H1 (cell line): ENCODE results near the gene ELL2. TPM values are rescaled to one million over a fixed set of nuclear protein-coding genes. Genes with fewer than 3 reads are reported as not detected.
A peak's percentile ranks its signal among the peaks of the same experiment; 100 is the strongest.

Experiments used
- CTCF ChIA-PET: fragments of 300-600 bp; sonication (Branson Sonifier 250); formaldehyde crosslinking; loops from one replicate; lab custom pipeline; 2021; ENCODE audit not compliant: partially characterized antibody; lab: Charles Lee
- POLR2A ChIA-PET: fragments of 300-600 bp; sonication (Branson Sonifier 250); formaldehyde crosslinking; loops from one replicate; lab custom pipeline; 2021; ENCODE audit warnings: inconsistent platforms; ENCODE audit not compliant: partially characterized antibody; lab: Charles Lee
- DNase-seq, 2 experiments: peaks; one replicate each; pipeline versions ENCODE4 v3.0.0 to v3.0.0-alpha.2; 2010 to 2022; ENCODE audit warnings: low spot score in 2 of 2, low read depth in 1 of 2, mixed read lengths in 1 of 2
- FAIRE-seq: peaks from 2 replicates; lab custom pipeline; 2011; peaks lifted over from hg19 to GRCh38; lab: Jason Lieb, UNC
- H2AFZ ChIP-seq: 2 replicates; pipeline ENCODE4 v1.8.1; 2012; ENCODE audit warnings: low read length, inconsistent platforms
- H2AK5ac ChIP-seq: 2 replicates; pipeline ENCODE4 v1.6.1; 2013; ENCODE audit warnings: low read depth, low read length
- H2BK120ac ChIP-seq: replicated peaks from 2 replicates; pipeline ENCODE3; 2013; ENCODE audit warnings: low read depth, low read length, inconsistent platforms
- H2BK12ac ChIP-seq: 2 replicates; pipeline ENCODE4 v1.6.1; 2013; ENCODE audit warnings: low read depth, low read length
- H2BK15ac ChIP-seq: 2 replicates; pipeline ENCODE4 v1.6.1; 2013; ENCODE audit warnings: low read length
- H2BK20ac ChIP-seq: 2 replicates; pipeline ENCODE4 v1.6.1; 2013; ENCODE audit warnings: low read length
- H2BK5ac ChIP-seq: 2 replicates; pipeline ENCODE4 v1.6.1; 2013; ENCODE audit warnings: low read depth, low read length
- H3K14ac ChIP-seq: 2 replicates; pipeline ENCODE4 v1.6.1; 2013; ENCODE audit warnings: inconsistent platforms; ENCODE audit not compliant: insufficient read length
- H3K18ac ChIP-seq: 2 replicates; pipeline ENCODE4 v1.6.1; 2013; ENCODE audit warnings: low read length; ENCODE audit errors: extremely low read depth
- H3K23ac ChIP-seq: 2 replicates; pipeline ENCODE4 v1.6.1; 2013; ENCODE audit warnings: inconsistent platforms; ENCODE audit not compliant: insufficient read length
- H3K23me2 ChIP-seq: 2 replicates; pipeline ENCODE4 v1.6.1; 2013; ENCODE audit warnings: low read depth, low read length
- H3K27ac ChIP-seq: 2 replicates; pipeline ENCODE4 v1.6.1; 2011; ENCODE audit warnings: low read depth, low read length, inconsistent platforms
- H3K27me3 ChIP-seq, 4 experiments: replicated peaks in 1 of 4; 1 replicate in 1 of 4; 2 replicates in 3 of 4; pipeline versions ENCODE4 v1.6.1 to v1.8.1; 2011 to 2013; ENCODE audit warnings: low read length in 3 of 4, mild to moderate bottlenecking in 3 of 4, inconsistent platforms in 2 of 4, mixed read lengths in 2 of 4, moderate library complexity in 1 of 4; ENCODE audit not compliant: control insufficient read depth in 3 of 4, insufficient read depth in 3 of 4; ENCODE audit errors: extremely low read depth in 1 of 4
- H3K36me3 ChIP-seq, 4 experiments: 2 replicates each; pipeline versions ENCODE4 v1.6.1 to v1.8.1; 2011 to 2013; ENCODE audit warnings: mild to moderate bottlenecking in 4 of 4, low read length in 3 of 4, moderate library complexity in 2 of 4, control low read depth in 1 of 4, inconsistent platforms in 1 of 4; ENCODE audit not compliant: insufficient read depth in 4 of 4, control insufficient read depth in 2 of 4
- H3K4ac ChIP-seq: replicated peaks from 2 replicates; pipeline ENCODE3; 2013; ENCODE audit warnings: low read length, low read depth, mixed read lengths, inconsistent platforms; ENCODE audit not compliant: insufficient read length
- H3K4me1 ChIP-seq, 4 experiments: replicated peaks in 1 of 4; 1 replicate in 1 of 4; 2 replicates in 3 of 4; pipeline versions ENCODE4 v1.6.1 to v1.8.1; 2011 to 2013; ENCODE audit warnings: low read length in 3 of 4, inconsistent platforms in 2 of 4, mixed read lengths in 1 of 4; ENCODE audit not compliant: insufficient read depth in 4 of 4, control insufficient read depth in 3 of 4
- H3K4me2 ChIP-seq, 2 experiments: 2 replicates each; pipeline versions ENCODE4 v1.6.1 to v1.8.1; 2011 to 2013; ENCODE audit warnings: low read depth in 2 of 2, low read length in 2 of 2, control low read depth in 1 of 2, inconsistent platforms in 1 of 2, mild to moderate bottlenecking in 1 of 2; ENCODE audit not compliant: insufficient read depth in 1 of 2
- H3K4me3 ChIP-seq, 4 experiments: fragments of 200-600, 300-600 bp in 1 of 4; sonication (generic), shearing (Covaris generic), sonication (Bioruptor Twin) in 1 of 4; 2 replicates each; pipeline versions ENCODE4 v1.5.1 to v1.8.1; 2011 to 2016; ENCODE audit warnings: low read length in 4 of 4, low read depth in 3 of 4, control low read depth in 2 of 4, inconsistent platforms in 2 of 4, mild to moderate bottlenecking in 2 of 4, mixed read lengths in 1 of 4, moderate library complexity in 1 of 4; ENCODE audit not compliant: insufficient read depth in 2 of 4; ENCODE audit errors: extremely low read depth in 1 of 4
- H3K56ac ChIP-seq: replicated peaks from 2 replicates; pipeline ENCODE3; 2013; ENCODE audit warnings: low read depth, mild to moderate bottlenecking, mixed read lengths, low read length, inconsistent platforms; ENCODE audit not compliant: insufficient read length
- H3K79me1 ChIP-seq: 2 replicates; pipeline ENCODE4 v1.6.1; 2013; ENCODE audit warnings: low read depth, low read length, control low read depth
- H3K79me2 ChIP-seq, 2 experiments: 2 replicates each; pipeline versions ENCODE4 v1.6.1 to v1.8.1; 2012 to 2013; ENCODE audit warnings: low read length in 2 of 2, mild to moderate bottlenecking in 2 of 2, inconsistent platforms in 1 of 2; ENCODE audit not compliant: insufficient read depth in 2 of 2, control insufficient read depth in 1 of 2
- H3K9ac ChIP-seq, 4 experiments: replicated peaks in 1 of 4; 1 replicate in 1 of 4; 2 replicates in 3 of 4; pipeline versions ENCODE4 v1.6.1 to v1.8.1; 2011 to 2013; ENCODE audit warnings: low read depth in 3 of 4, low read length in 3 of 4, control low read depth in 2 of 4, mild to moderate bottlenecking in 2 of 4, moderate library complexity in 2 of 4, inconsistent platforms in 1 of 4; ENCODE audit errors: extremely low read depth in 1 of 4
- H3K9me3 ChIP-seq, 2 experiments: 2 replicates each; pipeline versions ENCODE4 v1.6.1 to v1.8.1; 2012 to 2013; ENCODE audit warnings: mild to moderate bottlenecking in 2 of 2, moderate library complexity in 2 of 2, control low read depth in 1 of 2, inconsistent platforms in 1 of 2, low read depth in 1 of 2, low read length in 1 of 2, mixed read lengths in 1 of 2; ENCODE audit not compliant: insufficient read depth in 2 of 2
- H4K20me1 ChIP-seq, 2 experiments: replicated peaks in 1 of 2; 2 replicates each; pipeline versions ENCODE3 to v1.8.1; 2011 to 2013; ENCODE audit warnings: inconsistent platforms in 2 of 2, low read length in 2 of 2, mild to moderate bottlenecking in 1 of 2; ENCODE audit not compliant: insufficient read depth in 2 of 2, control insufficient read depth in 1 of 2
- H4K5ac ChIP-seq: 2 replicates; pipeline ENCODE4 v1.6.1; 2013; ENCODE audit warnings: low read length, low read depth, mixed read lengths, inconsistent platforms; ENCODE audit not compliant: insufficient read length
- H4K8ac ChIP-seq: 2 replicates; pipeline ENCODE4 v1.8.0; 2013; ENCODE audit warnings: mild to moderate bottlenecking, moderate library complexity, low read length, inconsistent platforms; ENCODE audit not compliant: insufficient read depth; ENCODE audit errors: extremely low read depth
- H4K91ac ChIP-seq: replicated peaks from 2 replicates; pipeline ENCODE3; 2013; ENCODE audit warnings: low read length, mixed read lengths, inconsistent platforms; ENCODE audit not compliant: insufficient read length
- BACH1 ChIP-seq: IDR thresholded peaks from 2 replicates; pipeline ENCODE4 v1.6.1; 2012; ENCODE audit warnings: low read length, improper control_type of control experiment
- HDAC6 ChIP-seq: IDR thresholded peaks from one replicate; pipeline ENCODE4 v1.7.1; 2012; ENCODE audit warnings: low read depth, mild to moderate bottlenecking, inconsistent platforms, low read length, moderate library complexity
- NANOG ChIP-seq: IDR thresholded peaks from 2 replicates; pipeline ENCODE4 v1.6.1; 2011; ENCODE audit warnings: low read length, low read depth, mild to moderate bottlenecking, inconsistent platforms; ENCODE audit not compliant: insufficient read depth, poor library complexity, severe bottlenecking
- PHF8 ChIP-seq: fragments of 200-600 bp; sonication (generic); conservative IDR thresholded peaks from 2 replicates; pipeline ENCODE4 v1.7.1; 2012; ENCODE audit warnings: low read depth, mild to moderate bottlenecking, inconsistent platforms, low read length, moderate library complexity
- SUZ12 ChIP-seq: fragments of 200-600 bp; sonication (generic); IDR thresholded peaks from 2 replicates; pipeline ENCODE4 v1.6.1; 2012; ENCODE audit warnings: mild to moderate bottlenecking, inconsistent platforms, low read length, moderate library complexity, mixed read lengths
- ZNF274 ChIP-seq: IDR thresholded peaks from 2 replicates; pipeline ENCODE4 v1.7.0; 2012; ENCODE audit warnings: low read length, borderline replicate concordance; ENCODE audit errors: extremely low read depth
- WGBS, 2 experiments: shearing (Covaris generic) in 1 of 2; methylation state at CpG; one replicate each; pipeline versions ENCODE4 v1.1.6 to v1.1.7; 2013 to 2015; ENCODE audit warnings: low lambda C conversion rate in 2 of 2, mixed read lengths in 2 of 2, inconsistent platforms in 1 of 2, low coverage in 1 of 2, missing lambda C conversion rate in 1 of 2; ENCODE audit not compliant: insufficient replicate concordance in 2 of 2, insufficient coverage in 1 of 2, insufficient read length in 1 of 2; ENCODE audit errors: extremely low coverage in 1 of 2, missing lambda C conversion rate in 1 of 2; 5-methylcytosine and 5-hydroxymethylcytosine counted together
- polyA plus RNA-seq, 7 experiments: library from polyadenylated mRNA; depleted of rRNA in 3 of 7; stranded (reverse) in 5 of 7; unstranded in 2 of 7; fragments of >200 nt in 5 of 7; fragments of 200-250 nt in 2 of 7; gene quantifications; 1 replicate in 5 of 7; 2 replicates in 1 of 7; 4 replicates in 1 of 7; pipeline versions ENCODE4 v1.2.1 to v1.2.3, GENCODE V29; 2011 to 2013; ENCODE audit warnings: missing spikeins in 2 of 7, mixed read lengths in 2 of 7
- total RNA-seq: library from RNA; stranded (reverse); fragmentation: NEBNext Ultra II Directional; extraction: Animal tissue kit (Norgen Biotek cat#: 25700); gene quantifications from 2 replicates; pipeline ENCODE4 v1.2.1, GENCODE V29; 2021
- TF ChIP-seq, protein P1 (sequence below): IDR thresholded peaks from 2 replicates; pipeline ENCODE4 v1.6.1; 2012; ENCODE audit warnings: inconsistent platforms

The ELL2 gene
- total and polyA plus RNA-seq, 2 of the 8 experiments (the other 6 are each of a cell fraction or from before 2014, with no cell fraction given), result 6.3 to 29.4 TPM

DNA sequence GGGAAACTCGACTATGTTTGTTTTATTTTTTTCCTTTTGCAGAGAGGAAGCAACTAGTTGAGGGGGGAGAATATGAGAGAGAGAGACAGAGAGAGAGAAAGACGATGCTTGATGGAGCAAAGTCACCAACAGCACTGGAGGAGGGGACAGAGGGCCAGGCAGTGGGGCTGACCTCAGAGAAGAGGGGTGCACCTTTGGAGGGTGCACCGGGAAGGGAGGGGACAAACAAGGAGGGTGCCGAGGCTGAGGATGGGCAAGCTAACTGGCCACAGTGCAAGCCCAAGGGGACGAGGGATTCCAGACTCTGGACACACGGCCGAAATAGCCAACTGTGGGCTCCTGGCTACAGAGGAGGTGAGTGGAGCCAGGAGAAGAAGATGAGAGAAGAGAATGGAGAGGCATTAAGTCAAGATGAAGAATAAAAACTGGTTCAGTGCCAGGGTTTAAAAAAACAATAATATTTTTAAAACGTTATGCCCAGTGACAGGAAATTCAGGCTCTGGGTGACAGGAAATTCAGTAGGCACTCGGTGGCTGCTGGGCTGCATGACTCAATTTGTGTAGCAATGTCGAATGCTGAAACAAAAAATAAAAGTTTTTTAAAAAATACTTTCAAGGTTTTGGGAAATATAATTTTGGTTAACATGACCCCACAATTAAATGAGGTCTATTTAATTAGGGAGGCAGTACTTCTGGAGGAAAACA lies 125.8 kb downstream of the ELL2 start:
- peak overlapping the region; percentile 76 for H2AFZ ChIP-seq
- no peak overlapping the region for H3K27ac ChIP-seq
- no peak overlapping the region for H3K4ac ChIP-seq
- H3K4me3 ChIP-seq, result no peak overlapping the region
- H4K8ac ChIP-seq, result no peak overlapping the region
- no peak for DNase-seq
- no peaks in the 10 kb centered on the region for H3K79me2 ChIP-seq
- H3K27me3 ChIP-seq, result no peaks in the 10 kb centered on the region
- H2BK12ac ChIP-seq, result 0 out of 2 replicates have a peak overlapping the region, but pooled peaks have one; percentile 55
- CTCF ChIA-PET, result interaction anchor here (0.7 to 3.9 kb wide), 11 partner anchors 10 to 501 kb away, joined by 3 to 24 read pairs (median 5); partner anchors contain the start of gene GLRX
- H2BK15ac ChIP-seq, result no peak overlapping the region
- no peaks in the 10 kb centered on the region for H3K9me3 ChIP-seq
- H3K9ac ChIP-seq, result no peak overlapping the region
- H3K79me1 ChIP-seq, result no peaks in the 10 kb centered on the region
- no peak overlapping the region for H3K56ac ChIP-seq
- H2AK5ac ChIP-seq, result no peak overlapping the region
- H3K23ac ChIP-seq, result no peak overlapping the region
- H3K4me1 ChIP-seq, result peaks cover 0 to 3% (median 0%) of the 10 kb centered on the region in 4 experiments; a peak in 2 of 7 replicates
- no peak overlapping the region for H3K14ac ChIP-seq
- H4K20me1 ChIP-seq, result no peaks in the 10 kb centered on the region
- H4K5ac ChIP-seq, result no peak overlapping the region
- POLR2A ChIA-PET, result interaction anchor here (0.9 to 2.4 kb wide), 3 partner anchors 9 to 28 kb away, joined by 3 to 22 read pairs (median 3); partner anchors contain the start of gene GLRX
- H2BK5ac ChIP-seq, result no peak overlapping the region
- H2BK120ac ChIP-seq, result no peak overlapping the region
- no peaks in the 10 kb centered on the region for H3K36me3 ChIP-seq
- H3K23me2 ChIP-seq, result 0 out of 2 replicates have a peak, but pooled peaks cover 1% of the 10 kb centered on the region
- WGBS, 2 experiments, result 77% methylated on average over 9 of the region's 10 CpGs; no CpG with 5 or more reads in 1 of the 2 experiments
- H3K18ac ChIP-seq, result no peak overlapping the region
- no peak overlapping the region for H3K4me2 ChIP-seq
- no peak for FAIRE-seq
- TF ChIP-seq BACH1 (no peak), ZNF274 (no peak), NANOG (no peak), SUZ12 (no peak), PHF8 (no peak), HDAC6 (no peak)
- TF ChIP-seq, protein P1, sequence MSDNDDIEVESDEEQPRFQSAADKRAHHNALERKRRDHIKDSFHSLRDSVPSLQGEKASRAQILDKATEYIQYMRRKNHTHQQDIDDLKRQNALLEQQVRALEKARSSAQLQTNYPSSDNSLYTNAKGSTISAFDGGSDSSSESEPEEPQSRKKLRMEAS, result no peak
- no peak overlapping the region for H4K91ac ChIP-seq
- no peak overlapping the region for H2BK20ac ChIP-seq
